SU-DHL-6 (cell line): ENCODE measurements around the gene PYY.

Experiments
- H2AFZ ChIP-seq: fragments of 200-600 bp; sonication (generic); 2 replicates; pipeline ENCODE4 v1.6.1; 2014; ENCODE audit warnings: low read depth, mild to moderate bottlenecking, moderate library complexity, mixed read lengths, antibody characterized with exemption, low read length; ENCODE audit not compliant: severe bottlenecking
- H3F3A ChIP-seq: fragments of 200-600 bp; shearing (Covaris generic); 2 replicates; pipeline ENCODE4 v1.6.0; 2016; ENCODE audit warnings: antibody characterized with exemption, mild to moderate bottlenecking; ENCODE audit not compliant: insufficient read depth
- H3K27ac ChIP-seq: fragments of 200-600 bp; sonication (generic); 2 replicates; pipeline ENCODE4 v1.5.1; 2016; ENCODE audit warnings: low read depth, mild to moderate bottlenecking, low read length, moderate library complexity, mixed read lengths
- H3K27me3 ChIP-seq: fragments of 200-600 bp; sonication (generic), shearing (Covaris generic); 2 replicates; pipeline ENCODE4 v1.6.0; 2014; ENCODE audit warnings: mild to moderate bottlenecking, low read length
- H3K36me3 ChIP-seq: fragments of 200-600 bp; sonication (generic); 2 replicates; pipeline ENCODE4 v1.6.1; 2014; ENCODE audit warnings: mild to moderate bottlenecking, low read length, mixed read lengths
- H3K4me2 ChIP-seq: fragments of 300-600, 200-600 bp; shearing (Covaris generic), sonication (generic); 2 replicates; pipeline ENCODE4 v1.6.0; 2014; ENCODE audit warnings: low read length, low read depth, mild to moderate bottlenecking; ENCODE audit not compliant: poor library complexity, severe bottlenecking
- H3K4me3 ChIP-seq: fragments of 200-600 bp; sonication (generic); 2 replicates; pipeline ENCODE4 v1.5.1; 2014; ENCODE audit warnings: antibody characterized with exemption, low read length, mild to moderate bottlenecking, mixed read lengths; ENCODE audit not compliant: insufficient read depth, poor library complexity, severe bottlenecking
- H3K79me2 ChIP-seq: fragments of 200-600 bp; sonication (generic); 2 replicates; pipeline ENCODE4 v1.6.1; 2014; ENCODE audit warnings: mild to moderate bottlenecking, low read length, moderate library complexity; ENCODE audit not compliant: insufficient read depth
- H3K9ac ChIP-seq: fragments of 200-600 bp; sonication (generic); 2 replicates; pipeline ENCODE4 v1.7.0; 2014; ENCODE audit warnings: mild to moderate bottlenecking, low read length
- H3K9me2 ChIP-seq: fragments of 200-600 bp; sonication (generic); replicated peaks from 2 replicates; pipeline ENCODE4 v1.6.1; 2014; ENCODE audit warnings: low read length; ENCODE audit not compliant: insufficient read depth
- H3K9me3 ChIP-seq: fragments of 200-600 bp; sonication (generic); 2 replicates; pipeline ENCODE4 v1.6.1; 2014; ENCODE audit warnings: low read length, mixed read lengths; ENCODE audit not compliant: insufficient read depth
- H4K20me1 ChIP-seq: fragments of 200-600 bp; sonication (generic); 2 replicates; pipeline ENCODE4 v1.6.1; 2014; ENCODE audit warnings: low read depth, mild to moderate bottlenecking, antibody characterized with exemption, low read length, moderate library complexity, mixed read lengths
- EZH2phosphoT487 ChIP-seq: fragments of 200-600 bp; sonication (generic), shearing (Covaris generic); conservative IDR thresholded peaks from 2 replicates; pipeline ENCODE4 v1.6.1; 2018; ENCODE audit warnings: mild to moderate bottlenecking, antibody characterized with exemption, low read length, moderate library complexity, mixed read lengths
- TF ChIP-seq, protein P1 (sequence below): fragments of 200-600 bp; sonication (generic); IDR thresholded peaks from one replicate; pipeline ENCODE4 v1.5.1; 2017; ENCODE audit warnings: antibody characterized with exemption, mild to moderate bottlenecking, low read length, moderate library complexity; ENCODE audit not compliant: insufficient read depth, poor library complexity, severe bottlenecking

The PYY gene

DNA sequence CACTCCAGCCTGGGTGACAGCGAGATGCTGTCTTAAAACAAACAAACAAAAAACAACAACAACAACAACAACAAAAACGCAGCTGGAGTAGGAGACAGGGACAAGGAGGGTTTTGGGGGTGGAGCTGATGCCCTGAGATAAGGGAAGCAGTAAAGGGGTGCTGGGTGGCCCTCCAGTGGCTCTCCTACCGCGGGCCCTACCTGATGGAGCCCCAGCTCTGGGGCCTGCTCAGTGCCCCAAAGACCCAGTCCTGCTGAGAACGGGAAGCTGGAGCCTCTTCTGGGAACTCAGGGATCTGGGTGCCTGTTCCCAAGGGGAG is 29.4 kb upstream of the PYY start:
- no peak overlapping the region for H2AFZ ChIP-seq
- H4K20me1 ChIP-seq = no peaks in the 10 kb centered on the region
- no peaks in the 10 kb centered on the region for H3F3A ChIP-seq
- H3K27ac ChIP-seq = no peak overlapping the region
- TF ChIP-seq EZH2phosphoT487 = no peak
- TF ChIP-seq, protein P1, sequence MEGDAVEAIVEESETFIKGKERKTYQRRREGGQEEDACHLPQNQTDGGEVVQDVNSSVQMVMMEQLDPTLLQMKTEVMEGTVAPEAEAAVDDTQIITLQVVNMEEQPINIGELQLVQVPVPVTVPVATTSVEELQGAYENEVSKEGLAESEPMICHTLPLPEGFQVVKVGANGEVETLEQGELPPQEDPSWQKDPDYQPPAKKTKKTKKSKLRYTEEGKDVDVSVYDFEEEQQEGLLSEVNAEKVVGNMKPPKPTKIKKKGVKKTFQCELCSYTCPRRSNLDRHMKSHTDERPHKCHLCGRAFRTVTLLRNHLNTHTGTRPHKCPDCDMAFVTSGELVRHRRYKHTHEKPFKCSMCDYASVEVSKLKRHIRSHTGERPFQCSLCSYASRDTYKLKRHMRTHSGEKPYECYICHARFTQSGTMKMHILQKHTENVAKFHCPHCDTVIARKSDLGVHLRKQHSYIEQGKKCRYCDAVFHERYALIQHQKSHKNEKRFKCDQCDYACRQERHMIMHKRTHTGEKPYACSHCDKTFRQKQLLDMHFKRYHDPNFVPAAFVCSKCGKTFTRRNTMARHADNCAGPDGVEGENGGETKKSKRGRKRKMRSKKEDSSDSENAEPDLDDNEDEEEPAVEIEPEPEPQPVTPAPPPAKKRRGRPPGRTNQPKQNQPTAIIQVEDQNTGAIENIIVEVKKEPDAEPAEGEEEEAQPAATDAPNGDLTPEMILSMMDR = no peak
- no peaks in the 10 kb centered on the region for H3K79me2 ChIP-seq
- H3K4me2 ChIP-seq = no peak overlapping the region
- H3K4me3 ChIP-seq = no peak overlapping the region
- no peaks in the 10 kb centered on the region for H3K9me2 ChIP-seq
- H3K36me3 ChIP-seq = no peaks in the 10 kb centered on the region
- no peaks in the 10 kb centered on the region for H3K9me3 ChIP-seq
- no peak overlapping the region for H3K9ac ChIP-seq
- no peaks in the 10 kb centered on the region for H3K27me3 ChIP-seq

DNA sequence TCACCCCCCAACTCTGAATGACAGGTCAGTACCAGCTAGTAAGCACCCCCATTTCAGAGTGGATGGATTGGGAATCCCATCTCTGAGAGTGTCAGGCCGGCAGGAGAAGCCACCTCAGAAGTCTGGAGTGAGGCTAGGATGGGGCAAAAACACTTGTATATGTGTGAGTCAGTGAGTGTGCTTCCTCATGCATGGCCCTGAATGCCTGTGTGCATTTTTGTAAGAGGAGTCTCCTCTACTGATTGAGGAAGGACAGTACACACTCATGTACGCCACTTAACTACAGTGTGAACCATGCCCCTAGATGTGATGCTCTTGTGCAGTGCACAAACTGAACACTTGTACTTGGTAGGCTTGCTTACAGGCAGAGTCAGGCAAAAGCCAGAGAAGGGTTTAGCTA is 28.4 kb upstream of the PYY start:
- no peaks in the 10 kb centered on the region for H3K27me3 ChIP-seq

DNA sequence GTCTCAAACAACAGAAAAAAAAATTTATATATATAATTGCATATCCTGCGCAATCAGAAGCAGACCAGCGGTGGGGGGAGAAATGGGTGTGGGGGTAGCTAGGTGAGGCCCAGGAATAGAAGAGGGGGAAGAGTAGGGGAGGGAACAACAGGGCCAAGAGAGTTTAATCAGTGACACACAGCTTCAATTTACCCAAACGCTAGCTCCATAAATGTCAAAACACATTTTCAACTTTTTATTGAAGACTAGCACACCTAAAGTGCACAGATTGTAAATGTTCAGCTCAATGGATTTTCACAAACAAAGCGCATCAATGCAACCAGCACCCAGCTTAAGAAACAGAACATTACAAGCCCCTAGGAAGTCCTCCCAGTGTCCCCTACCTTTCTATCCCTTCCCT is 25.9 kb upstream of the PYY start:
- H3K9me3 ChIP-seq = no peaks in the 10 kb centered on the region
- no peak overlapping the region for H3K4me2 ChIP-seq
- H3K27me3 ChIP-seq = no peaks in the 10 kb centered on the region
- H3K9ac ChIP-seq = no peak overlapping the region
- H3K27ac ChIP-seq = no peak overlapping the region
- H3F3A ChIP-seq = no peaks in the 10 kb centered on the region
- no peaks in the 10 kb centered on the region for H3K36me3 ChIP-seq
- H4K20me1 ChIP-seq = no peaks in the 10 kb centered on the region
- no peaks in the 10 kb centered on the region for H3K79me2 ChIP-seq
- no peak overlapping the region for H3K4me3 ChIP-seq
- no peaks in the 10 kb centered on the region for H3K9me2 ChIP-seq
- TF ChIP-seq, protein P1 = no peak
- no peak for TF ChIP-seq EZH2phosphoT487
- H2AFZ ChIP-seq = no peak overlapping the region

More for the DNA sequence above, 28.4 kb upstream of the PYY start:
- Histone ChIP-seq H3K9me2 (no peaks in the 10 kb centered on the region), H3F3A (no peaks in the 10 kb centered on the region), H3K36me3 (no peaks in the 10 kb centered on the region), H3K4me3 (no peak overlapping the region), H3K4me2 (no peak overlapping the region), H2AFZ (no peak overlapping the region), H3K9ac (no peak overlapping the region), H4K20me1 (no peaks in the 10 kb centered on the region), H3K79me2 (no peaks in the 10 kb centered on the region), H3K9me3 (no peaks in the 10 kb centered on the region), H3K27ac (no peak overlapping the region)
- TF ChIP-seq EZH2phosphoT487 = no peak
- TF ChIP-seq, protein P1 = no peak

DNA sequence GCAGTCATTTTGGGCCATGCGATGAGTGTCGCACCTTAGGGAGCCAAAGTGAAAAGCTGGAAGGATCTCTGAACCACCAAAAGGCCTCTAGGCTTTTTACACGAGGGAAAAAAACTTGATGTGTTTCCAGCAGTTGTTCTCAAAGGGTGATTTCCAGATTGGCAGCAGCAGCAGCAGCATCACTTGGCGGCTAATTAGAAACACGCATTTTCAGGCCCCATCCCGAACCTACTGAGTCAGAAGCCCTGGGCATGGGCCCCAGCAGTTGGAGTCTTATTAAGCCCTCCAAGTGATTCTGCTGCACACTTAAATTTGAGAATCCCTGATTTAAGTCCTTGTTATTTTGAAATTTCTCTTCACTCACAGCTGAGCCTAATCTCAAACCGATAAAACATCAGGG is 25.3 kb upstream of the PYY start:
- no peak for TF ChIP-seq EZH2phosphoT487
- TF ChIP-seq, protein P1 = no peak
- no peaks in the 10 kb centered on the region for H3K27me3 ChIP-seq

More for the DNA sequence above, 25.3 kb upstream of the PYY start:
- H2AFZ ChIP-seq = no peak overlapping the region
- no peak overlapping the region for H3K4me3 ChIP-seq
- no peaks in the 10 kb centered on the region for H3K79me2 ChIP-seq
- no peak overlapping the region for H3K9ac ChIP-seq
- no peaks in the 10 kb centered on the region for H3K36me3 ChIP-seq
- no peak overlapping the region for H3K4me2 ChIP-seq
- no peaks in the 10 kb centered on the region for H4K20me1 ChIP-seq
- no peak overlapping the region for H3K27ac ChIP-seq
- H3K9me2 ChIP-seq = no peaks in the 10 kb centered on the region
- H3F3A ChIP-seq = no peaks in the 10 kb centered on the region
- H3K9me3 ChIP-seq = no peaks in the 10 kb centered on the region
